AG04450 (cell line): Measurements from ENCODE around the gene LRRTM4. TPM values are rescaled to one million over a fixed set of nuclear protein-coding genes. Genes with fewer than 3 reads are reported as not detected.

Experiments
- CTCF ChIA-PET: fragments of 300-600, 350-600 bp; formaldehyde crosslinking; extraction: SDS; loops from one replicate; lab custom pipeline; 2022; ENCODE audit warnings: antibody characterized with exemption, inconsistent platforms; lab: Charles Lee
- POLR2A ChIA-PET: fragments of 350-600 bp; formaldehyde crosslinking; extraction: SDS; loops from one replicate; lab custom pipeline; 2021; ENCODE audit warnings: antibody characterized with exemption, inconsistent platforms; lab: Yijun Ruan, JAX
- DNase-seq: peaks from one replicate; pipeline ENCODE4 v3.0.0-alpha.2; 2011; ENCODE audit warnings: low read depth, low spot score
- H3K27ac ChIP-seq: one replicate; pipeline ENCODE4 v1.5.1; 2012; ENCODE audit warnings: low read depth, low read length, control low read depth
- H3K27me3 ChIP-seq: one replicate; pipeline ENCODE4 v1.6.0; 2012; ENCODE audit warnings: low read length; ENCODE audit not compliant: control insufficient read depth, insufficient read depth
- H3K4me3 ChIP-seq: 2 replicates; pipeline ENCODE4 v1.5.1; 2011; ENCODE audit warnings: mild to moderate bottlenecking, low read depth, low read length, control low read depth
- H3K9me3 ChIP-seq: 2 replicates; pipeline ENCODE4 v1.5.1; 2012; ENCODE audit warnings: low read length; ENCODE audit not compliant: control insufficient read depth, insufficient read depth
- polyA plus RNA-seq: library from polyadenylated mRNA; depleted of rRNA; stranded (reverse); fragments of >200 nt; gene quantifications from 2 replicates; pipeline ENCODE4 v1.2.3, GENCODE V29; 2011
- TF ChIP-seq, protein P1 (sequence below): IDR thresholded peaks from 2 replicates; pipeline ENCODE4 v1.5.1; 2011; ENCODE audit warnings: low read depth, low read length, control low read depth, inconsistent platforms

The LRRTM4 gene
- polyA plus RNA-seq, 1 experiment = not detected

DNA sequence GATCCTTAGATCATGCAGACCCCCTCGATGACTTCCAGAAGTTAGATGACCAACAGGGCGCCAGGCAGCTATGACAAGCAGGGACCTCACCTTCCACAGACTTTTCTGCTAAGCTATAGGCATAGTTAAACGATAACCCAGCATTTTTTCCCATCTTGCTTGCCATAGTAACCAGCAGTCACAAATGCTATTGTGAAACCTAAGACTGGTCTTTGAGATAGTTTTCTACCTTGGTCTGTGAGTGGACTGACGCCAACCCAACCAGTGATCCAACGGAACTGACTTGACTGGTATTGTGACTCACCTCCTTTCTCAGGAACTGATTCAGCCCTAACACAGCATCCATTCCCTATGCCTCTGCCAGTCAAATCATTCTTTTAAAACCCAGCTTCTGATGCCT is 361.2 kb downstream of the LRRTM4 start:
- H3K27me3 ChIP-seq = no peaks in the 10 kb centered on the region
- no peak overlapping the region for H3K4me3 ChIP-seq
- ChIA-PET CTCF (no interaction called here), POLR2A (no interaction called here)
- peak; percentile 26 for DNase-seq
- TF ChIP-seq, protein P1, sequence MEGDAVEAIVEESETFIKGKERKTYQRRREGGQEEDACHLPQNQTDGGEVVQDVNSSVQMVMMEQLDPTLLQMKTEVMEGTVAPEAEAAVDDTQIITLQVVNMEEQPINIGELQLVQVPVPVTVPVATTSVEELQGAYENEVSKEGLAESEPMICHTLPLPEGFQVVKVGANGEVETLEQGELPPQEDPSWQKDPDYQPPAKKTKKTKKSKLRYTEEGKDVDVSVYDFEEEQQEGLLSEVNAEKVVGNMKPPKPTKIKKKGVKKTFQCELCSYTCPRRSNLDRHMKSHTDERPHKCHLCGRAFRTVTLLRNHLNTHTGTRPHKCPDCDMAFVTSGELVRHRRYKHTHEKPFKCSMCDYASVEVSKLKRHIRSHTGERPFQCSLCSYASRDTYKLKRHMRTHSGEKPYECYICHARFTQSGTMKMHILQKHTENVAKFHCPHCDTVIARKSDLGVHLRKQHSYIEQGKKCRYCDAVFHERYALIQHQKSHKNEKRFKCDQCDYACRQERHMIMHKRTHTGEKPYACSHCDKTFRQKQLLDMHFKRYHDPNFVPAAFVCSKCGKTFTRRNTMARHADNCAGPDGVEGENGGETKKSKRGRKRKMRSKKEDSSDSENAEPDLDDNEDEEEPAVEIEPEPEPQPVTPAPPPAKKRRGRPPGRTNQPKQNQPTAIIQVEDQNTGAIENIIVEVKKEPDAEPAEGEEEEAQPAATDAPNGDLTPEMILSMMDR = no peak
- H3K9me3 ChIP-seq = peaks cover 3% of the 10 kb centered on the region; the same call in 1 of the 2 replicates
- no peak overlapping the region for H3K27ac ChIP-seq

DNA sequence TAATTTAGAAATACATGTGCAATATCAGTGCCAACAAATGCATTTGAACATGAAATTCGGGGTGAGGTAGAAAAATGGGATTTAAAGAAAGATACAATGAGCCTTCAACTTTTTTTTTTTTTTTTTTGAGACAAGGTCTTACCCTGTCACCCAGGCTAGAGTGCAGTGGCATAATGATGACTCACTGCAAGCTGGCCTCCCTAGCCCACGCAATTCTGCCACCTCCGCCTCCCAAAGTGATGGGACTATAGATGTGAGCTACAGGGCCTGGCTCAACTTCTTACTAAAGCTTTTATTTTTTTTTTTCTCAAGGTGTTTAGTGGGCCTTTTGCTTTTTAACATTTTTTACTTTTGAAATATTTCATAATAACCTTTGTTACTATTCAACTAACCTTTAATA is 365.6 kb downstream of the LRRTM4 start:
- Histone ChIP-seq H3K27me3 (no peaks in the 10 kb centered on the region), H3K4me3 (no peak overlapping the region), H3K27ac (no peak overlapping the region), H3K9me3 (peaks cover 3% of the 10 kb centered on the region; the same call in 1 of the 2 replicates)
- CTCF ChIA-PET = no interaction called here
- POLR2A ChIA-PET = no interaction called here
- DNase-seq = no peak
- TF ChIP-seq, protein P1 = no peak

DNA sequence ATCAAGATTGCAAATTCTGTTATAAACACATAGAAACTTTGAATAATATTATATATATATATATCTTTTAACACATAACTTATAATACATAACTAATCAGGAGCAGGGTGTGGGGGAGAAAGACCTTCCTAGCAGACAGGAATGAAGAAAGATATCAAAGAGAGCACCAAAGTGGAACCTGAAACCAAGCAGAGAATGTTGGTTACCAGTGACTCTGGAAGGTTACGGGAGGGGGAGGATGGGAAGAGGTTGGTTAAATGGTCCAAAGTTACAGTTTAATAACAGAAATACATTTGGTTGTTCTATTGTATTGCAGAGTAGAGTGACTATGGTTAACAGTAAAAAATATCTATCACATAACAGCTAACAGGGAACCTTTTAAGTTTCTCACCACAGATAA is 366.7 kb downstream of the LRRTM4 start:
- TF ChIP-seq, protein P1 = no peak
- no peak overlapping the region for H3K4me3 ChIP-seq
- no peak for DNase-seq
- no peak overlapping the region for H3K27ac ChIP-seq
- H3K27me3 ChIP-seq = no peaks in the 10 kb centered on the region
- POLR2A ChIA-PET = no interaction called here
- CTCF ChIA-PET = no interaction called here
- no peaks in the 10 kb centered on the region for H3K9me3 ChIP-seq

DNA sequence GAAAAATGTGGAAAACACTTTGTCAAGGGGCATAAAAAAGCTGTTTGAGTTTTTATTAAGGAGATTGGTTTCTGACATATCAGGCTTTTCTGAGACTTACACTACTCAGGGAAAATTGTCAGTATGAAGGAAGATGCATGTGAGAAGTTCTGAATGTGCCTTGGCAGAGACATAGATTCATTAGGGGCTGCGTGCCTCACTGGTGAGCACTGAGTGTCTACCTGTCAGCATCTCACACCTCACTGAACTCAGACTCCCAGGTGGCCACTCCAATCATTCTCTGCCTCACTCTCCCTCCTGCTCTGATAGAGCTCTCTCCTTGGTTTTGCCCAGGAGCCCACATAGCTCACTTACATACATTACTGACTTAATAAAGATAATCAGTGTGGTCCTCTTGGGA is 372.6 kb downstream of the LRRTM4 start:
- ChIA-PET POLR2A (no interaction called here), CTCF (no interaction called here)
- no peaks in the 10 kb centered on the region for H3K9me3 ChIP-seq
- DNase-seq = no peak
- no peak overlapping the region for H3K27ac ChIP-seq
- no peaks in the 10 kb centered on the region for H3K27me3 ChIP-seq
- H3K4me3 ChIP-seq = no peak overlapping the region
- TF ChIP-seq, protein P1 = no peak

DNA sequence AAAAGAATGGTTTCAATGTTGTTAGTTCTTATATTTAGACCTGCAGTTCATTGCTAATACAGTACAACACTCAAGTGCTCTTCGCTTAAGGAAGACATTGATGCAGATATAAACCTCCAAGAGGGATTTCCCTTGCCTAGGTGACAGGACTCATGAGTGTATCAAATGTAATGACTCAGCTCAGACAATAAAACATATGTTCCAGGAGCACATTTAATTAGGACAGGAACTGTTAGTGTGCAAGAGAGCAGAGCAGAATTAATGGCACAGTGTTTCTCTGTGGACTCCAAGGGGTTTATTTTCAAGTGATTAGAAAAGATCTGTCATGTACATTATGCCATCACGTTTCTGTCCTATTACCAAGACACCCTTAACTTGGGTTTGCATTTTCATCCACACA is 375.0 kb downstream of the LRRTM4 start:
- Histone ChIP-seq H3K27me3 (no peaks in the 10 kb centered on the region), H3K9me3 (no peaks in the 10 kb centered on the region), H3K27ac (no peak overlapping the region), H3K4me3 (no peak overlapping the region)
- DNase-seq = no peak
- CTCF ChIA-PET = no interaction called here
- TF ChIP-seq, protein P1 = no peak
- POLR2A ChIA-PET = no interaction called here
